ENCODE measurements around the gene EIF3I.

DNA sequence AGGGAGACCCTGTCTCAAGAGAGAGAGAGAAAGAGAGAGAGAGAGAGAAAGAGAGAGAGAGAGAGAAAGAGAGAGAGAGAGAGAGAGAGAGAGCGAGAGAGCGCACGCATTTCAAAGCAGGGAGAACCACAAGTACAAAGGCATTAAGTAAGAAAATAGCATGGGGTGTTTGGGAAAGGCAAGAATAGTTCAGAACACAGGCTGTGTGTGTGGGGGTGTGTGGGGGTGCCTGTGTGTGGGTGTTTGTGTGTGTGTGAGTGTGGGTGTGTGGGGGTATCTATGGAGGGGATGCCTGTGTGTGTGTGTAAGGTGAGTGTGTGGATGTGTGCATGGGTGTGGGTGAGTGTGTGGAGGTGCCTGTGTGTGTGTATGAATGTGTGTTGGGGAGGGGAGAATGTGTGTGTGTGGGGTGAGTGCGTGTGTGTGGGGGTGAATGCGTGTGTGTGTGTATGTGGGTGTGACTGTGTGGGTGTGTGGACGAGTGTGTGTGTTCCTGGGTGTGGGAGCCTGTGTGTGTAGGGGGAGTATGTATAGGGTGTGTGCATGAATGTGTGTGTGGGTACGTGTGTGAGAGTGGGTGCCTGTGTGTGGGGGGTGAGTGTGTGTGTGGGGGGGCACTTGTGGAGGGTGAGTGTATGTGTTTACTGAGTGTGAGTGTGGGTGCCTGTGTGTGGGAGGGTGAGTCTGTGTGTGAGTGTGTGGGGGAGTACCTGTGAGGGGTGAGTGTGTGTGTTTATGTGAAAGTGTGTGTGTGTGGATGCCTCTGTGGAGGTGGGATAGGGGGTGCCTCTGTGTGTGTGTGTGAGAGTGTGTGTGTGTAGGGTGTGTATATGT lies 50.6 kb downstream of the EIF3I start:
- TF ChIP-seq, protein P1, sequence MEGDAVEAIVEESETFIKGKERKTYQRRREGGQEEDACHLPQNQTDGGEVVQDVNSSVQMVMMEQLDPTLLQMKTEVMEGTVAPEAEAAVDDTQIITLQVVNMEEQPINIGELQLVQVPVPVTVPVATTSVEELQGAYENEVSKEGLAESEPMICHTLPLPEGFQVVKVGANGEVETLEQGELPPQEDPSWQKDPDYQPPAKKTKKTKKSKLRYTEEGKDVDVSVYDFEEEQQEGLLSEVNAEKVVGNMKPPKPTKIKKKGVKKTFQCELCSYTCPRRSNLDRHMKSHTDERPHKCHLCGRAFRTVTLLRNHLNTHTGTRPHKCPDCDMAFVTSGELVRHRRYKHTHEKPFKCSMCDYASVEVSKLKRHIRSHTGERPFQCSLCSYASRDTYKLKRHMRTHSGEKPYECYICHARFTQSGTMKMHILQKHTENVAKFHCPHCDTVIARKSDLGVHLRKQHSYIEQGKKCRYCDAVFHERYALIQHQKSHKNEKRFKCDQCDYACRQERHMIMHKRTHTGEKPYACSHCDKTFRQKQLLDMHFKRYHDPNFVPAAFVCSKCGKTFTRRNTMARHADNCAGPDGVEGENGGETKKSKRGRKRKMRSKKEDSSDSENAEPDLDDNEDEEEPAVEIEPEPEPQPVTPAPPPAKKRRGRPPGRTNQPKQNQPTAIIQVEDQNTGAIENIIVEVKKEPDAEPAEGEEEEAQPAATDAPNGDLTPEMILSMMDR (IDR thresholded peaks at IDR 0.05), result no peak
- no peak for TF ChIP-seq POLR2A (IDR thresholded peaks at IDR 0.05)
- TF ChIP-seq EP300 (IDR thresholded peaks at IDR 0.05), result no peak
